ENCODE measurements around the gene SMIM36.

The SMIM36 gene

GRCh38 chr17:55444471-55445441, 66.5 kb downstream of the SMIM36 start:
- TF ChIP-seq TOX (CRISPR knock-in tag; IDR thresholded peaks at IDR 0.05; ENCODE audit: borderline replicate concordance) (no peak), ZNF565 (CRISPR knock-in tag; conservative IDR thresholded peaks at IDR 0.05; ENCODE audit: low read depth) (no peak), ZC3H10 (CRISPR knock-in tag; IDR thresholded peaks at IDR 0.05) (no peak), GLIS3 (CRISPR knock-in tag; IDR thresholded peaks at IDR 0.05) (no peak), ZFP30 (CRISPR knock-in tag; IDR thresholded peaks at IDR 0.05) (no peak), ZFP3 (CRISPR knock-in tag; IDR thresholded peaks at IDR 0.05) (no peak), OSR1 (CRISPR knock-in tag; IDR thresholded peaks at IDR 0.05) (no peak), SNAI2 (CRISPR knock-in tag; IDR thresholded peaks at IDR 0.05) (no peak), ESRRG (CRISPR knock-in tag; IDR thresholded peaks at IDR 0.05) (no peak), CREB5 (CRISPR knock-in tag; IDR thresholded peaks at IDR 0.05; ENCODE audit: low read depth) (no peak), PATZ1 (CRISPR knock-in tag; IDR thresholded peaks at IDR 0.05; ENCODE audit: borderline replicate concordance) (no peak), RARB (CRISPR knock-in tag; IDR thresholded peaks at IDR 0.05) (no peak), PPARA (CRISPR knock-in tag; IDR thresholded peaks at IDR 0.05; ENCODE audit: borderline replicate concordance) (no peak), ZNF8 (CRISPR knock-in tag; IDR thresholded peaks at IDR 0.05) (no peak), ISL1 (CRISPR knock-in tag; IDR thresholded peaks at IDR 0.05) (no peak)
- TF ChIP-seq, protein P1, sequence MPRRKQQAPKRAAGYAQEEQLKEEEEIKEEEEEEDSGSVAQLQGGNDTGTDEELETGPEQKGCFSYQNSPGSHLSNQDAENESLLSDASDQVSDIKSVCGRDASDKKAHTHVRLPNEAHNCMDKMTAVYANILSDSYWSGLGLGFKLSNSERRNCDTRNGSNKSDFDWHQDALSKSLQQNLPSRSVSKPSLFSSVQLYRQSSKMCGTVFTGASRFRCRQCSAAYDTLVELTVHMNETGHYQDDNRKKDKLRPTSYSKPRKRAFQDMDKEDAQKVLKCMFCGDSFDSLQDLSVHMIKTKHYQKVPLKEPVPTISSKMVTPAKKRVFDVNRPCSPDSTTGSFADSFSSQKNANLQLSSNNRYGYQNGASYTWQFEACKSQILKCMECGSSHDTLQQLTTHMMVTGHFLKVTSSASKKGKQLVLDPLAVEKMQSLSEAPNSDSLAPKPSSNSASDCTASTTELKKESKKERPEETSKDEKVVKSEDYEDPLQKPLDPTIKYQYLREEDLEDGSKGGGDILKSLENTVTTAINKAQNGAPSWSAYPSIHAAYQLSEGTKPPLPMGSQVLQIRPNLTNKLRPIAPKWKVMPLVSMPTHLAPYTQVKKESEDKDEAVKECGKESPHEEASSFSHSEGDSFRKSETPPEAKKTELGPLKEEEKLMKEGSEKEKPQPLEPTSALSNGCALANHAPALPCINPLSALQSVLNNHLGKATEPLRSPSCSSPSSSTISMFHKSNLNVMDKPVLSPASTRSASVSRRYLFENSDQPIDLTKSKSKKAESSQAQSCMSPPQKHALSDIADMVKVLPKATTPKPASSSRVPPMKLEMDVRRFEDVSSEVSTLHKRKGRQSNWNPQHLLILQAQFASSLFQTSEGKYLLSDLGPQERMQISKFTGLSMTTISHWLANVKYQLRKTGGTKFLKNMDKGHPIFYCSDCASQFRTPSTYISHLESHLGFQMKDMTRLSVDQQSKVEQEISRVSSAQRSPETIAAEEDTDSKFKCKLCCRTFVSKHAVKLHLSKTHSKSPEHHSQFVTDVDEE (CRISPR knock-in tag; IDR thresholded peaks at IDR 0.05), result no peak
- no peak for ATAC-seq

DNA sequence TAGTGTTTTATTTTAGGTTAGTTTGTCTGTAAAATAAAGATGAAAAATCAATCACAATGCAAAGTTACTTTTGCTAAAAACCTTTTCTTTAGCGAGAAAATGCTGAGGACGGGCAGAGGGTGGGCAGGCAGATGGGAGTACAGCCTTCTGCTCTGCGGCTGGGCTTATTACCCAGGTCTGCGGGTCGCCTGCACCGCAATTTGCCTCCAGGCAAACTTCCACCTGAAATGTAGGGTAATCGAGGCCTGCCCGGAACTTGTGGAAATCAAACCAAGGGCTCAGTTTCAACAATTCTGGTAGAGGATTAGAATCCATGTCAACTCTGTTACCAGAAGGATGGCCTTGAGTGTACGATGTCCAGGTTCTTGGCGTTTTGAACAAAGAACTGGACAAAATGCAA, 67.3 kb downstream of the SMIM36 start:
- TF ChIP-seq TOX (CRISPR knock-in tag; IDR thresholded peaks at IDR 0.05; ENCODE audit: borderline replicate concordance) (no peak), ZNF70 (CRISPR knock-in tag; IDR thresholded peaks at IDR 0.05) (no peak), PPARA (CRISPR knock-in tag; IDR thresholded peaks at IDR 0.05; ENCODE audit: borderline replicate concordance) (no peak)
- no peak for ATAC-seq

GRCh38 chr17:55442953-55443683, 68.1 kb downstream of the SMIM36 start:
- ATAC-seq, result no peak
- no peak for TF ChIP-seq PPARA (CRISPR knock-in tag; IDR thresholded peaks at IDR 0.05; ENCODE audit: borderline replicate concordance)
- TF ChIP-seq GLIS3 (CRISPR knock-in tag; IDR thresholded peaks at IDR 0.05), result no peak
- no peak for TF ChIP-seq ZNF8 (CRISPR knock-in tag; IDR thresholded peaks at IDR 0.05)
- TF ChIP-seq OSR1 (CRISPR knock-in tag; IDR thresholded peaks at IDR 0.05), result no peak
- TF ChIP-seq, protein P2, sequence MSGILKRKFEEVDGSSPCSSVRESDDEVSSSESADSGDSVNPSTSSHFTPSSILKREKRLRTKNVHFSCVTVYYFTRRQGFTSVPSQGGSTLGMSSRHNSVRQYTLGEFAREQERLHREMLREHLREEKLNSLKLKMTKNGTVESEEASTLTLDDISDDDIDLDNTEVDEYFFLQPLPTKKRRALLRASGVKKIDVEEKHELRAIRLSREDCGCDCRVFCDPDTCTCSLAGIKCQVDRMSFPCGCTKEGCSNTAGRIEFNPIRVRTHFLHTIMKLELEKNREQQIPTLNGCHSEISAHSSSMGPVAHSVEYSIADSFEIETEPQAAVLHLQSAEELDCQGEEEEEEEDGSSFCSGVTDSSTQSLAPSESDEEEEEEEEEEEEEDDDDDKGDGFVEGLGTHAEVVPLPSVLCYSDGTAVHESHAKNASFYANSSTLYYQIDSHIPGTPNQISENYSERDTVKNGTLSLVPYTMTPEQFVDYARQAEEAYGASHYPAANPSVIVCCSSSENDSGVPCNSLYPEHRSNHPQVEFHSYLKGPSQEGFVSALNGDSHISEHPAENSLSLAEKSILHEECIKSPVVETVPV (CRISPR knock-in tag; IDR thresholded peaks at IDR 0.05), result no peak
- no peak for TF ChIP-seq ZNF70 (CRISPR knock-in tag; IDR thresholded peaks at IDR 0.05)
- TF ChIP-seq, protein P1 (CRISPR knock-in tag; IDR thresholded peaks at IDR 0.05), result no peak
